Measurements from ENCODE around the gene PPM1F. TPM values are rescaled to one million over a fixed set of nuclear protein-coding genes. Genes with fewer than 3 reads are reported as not detected.
"Not testable (repeated sequence)": the region's sequence is repeated elsewhere in the genome, so short reads cannot be mapped to it uniquely, and the experiment has no call there.

PPM1F gene
- total RNA-seq, 2 donors from 2014 or later: 37.0 to 45.9 TPM

GRCh38 chr22:21889251-21889990 lies 63.2 kb downstream of the PPM1F start:
- no peaks in the 10 kb centered on the region for H3K27me3 ChIP-seq (replicated peaks; ENCODE audit: insufficient read depth)
- no peak for TF ChIP-seq CTCF (IDR thresholded peaks at IDR 0.05)
- H3K4me3 ChIP-seq: peak overlapping the region; percentile 11
- no peaks in the 10 kb centered on the region for H3K9me3 ChIP-seq
- H3K4me1 ChIP-seq (ENCODE audit: control insufficient read depth in 1 of 2, low read depth in 2 of 2): peaks cover 0 to 11% of the 10 kb centered on the region in 2 donors
- ATAC-seq (ENCODE audit: insufficient number of reproducible peaks, low FRiP score, low read depth) (no peak), DNase-seq (ENCODE audit: low spot score) (no peak)
- H3K36me3 ChIP-seq: no peaks in the 10 kb centered on the region
- peak overlapping the region; percentile 34 to 50 for H3K27ac ChIP-seq

GRCh38 chr22:21887841-21888240 lies 64.8 kb downstream of the PPM1F start:
- TF ChIP-seq CTCF (IDR thresholded peaks at IDR 0.05): no peak

GRCh38 chr22:21883930-21884329 lies 68.7 kb downstream of the PPM1F start:
- DNase-seq (ENCODE audit: low spot score): not testable (repeated sequence)

More at GRCh38 chr22:21887841-21888240, 64.8 kb downstream of the PPM1F start:
- Histone ChIP-seq H3K36me3 (no peaks in the 10 kb centered on the region), H3K27me3 (replicated peaks; ENCODE audit: insufficient read depth) (no peaks in the 10 kb centered on the region), H3K4me1 (ENCODE audit: control insufficient read depth in 1 of 2, low read depth in 2 of 2) (peaks cover 0 to 11% of the 10 kb centered on the region in 2 donors), H3K4me3 (no peak overlapping the region), H3K27ac (no peak overlapping the region), H3K9me3 (no peaks in the 10 kb centered on the region)
- no peak for DNase-seq (ENCODE audit: low spot score)
- ATAC-seq (ENCODE audit: insufficient number of reproducible peaks, low FRiP score, low read depth): no peak

GRCh38 chr22:21882754-21883333 lies 69.8 kb downstream of the PPM1F start:
- not testable (repeated sequence) for H3K4me1 ChIP-seq (ENCODE audit: control insufficient read depth in 1 of 2, low read depth in 2 of 2); ATAC-seq (ENCODE audit: insufficient number of reproducible peaks, low FRiP score, low read depth); H3K9me3 ChIP-seq; H3K27ac ChIP-seq; DNase-seq (ENCODE audit: low spot score); H3K27me3 ChIP-seq (replicated peaks; ENCODE audit: insufficient read depth); H3K4me3 ChIP-seq; H3K36me3 ChIP-seq

More at GRCh38 chr22:21883930-21884329, 68.7 kb downstream of the PPM1F start:
- not testable (repeated sequence) for H3K27ac ChIP-seq; H3K9me3 ChIP-seq; H3K4me3 ChIP-seq; H3K36me3 ChIP-seq; H3K4me1 ChIP-seq (ENCODE audit: control insufficient read depth in 1 of 2, low read depth in 2 of 2); ATAC-seq (ENCODE audit: insufficient number of reproducible peaks, low FRiP score, low read depth); H3K27me3 ChIP-seq (replicated peaks; ENCODE audit: insufficient read depth)

- H3K36me3 ChIP-seq: no peaks in the 10 kb centered on the region
- no peak overlapping the region for H3K4me3 ChIP-seq
- no peaks in the 10 kb centered on the region for H3K4me1 ChIP-seq (ENCODE audit: control insufficient read depth in 1 of 2, low read depth in 2 of 2)
- no peaks in the 10 kb centered on the region for H3K9me3 ChIP-seq
- no peak for TF ChIP-seq CTCF (IDR thresholded peaks at IDR 0.05)
- ATAC-seq (ENCODE audit: insufficient number of reproducible peaks, low FRiP score, low read depth) (no peak), DNase-seq (ENCODE audit: low spot score) (no peak)
- H3K27me3 ChIP-seq (replicated peaks; ENCODE audit: insufficient read depth): no peaks in the 10 kb centered on the region
- H3K27ac ChIP-seq: no peak overlapping the region
Observed at GRCh38 chr22:21881841-21882753, 70.6 kb downstream of the PPM1F start.
